Stimulated activated CD8-positive, alpha-beta memory T cell treated with anti-CD3 and anti-CD28 coated beads, Interleukin-15, amount 100 ng/mL, for 4 hours (primary cell): Measurements from ENCODE around the gene FLNB.

ENCODE experiments used
- DNase-seq, 2 donors: peaks; one replicate each; pipeline ENCODE4 v3.0.0-alpha.2; 2020; ENCODE audit warnings: low read depth in 2 of 2

Gene FLNB

DNA sequence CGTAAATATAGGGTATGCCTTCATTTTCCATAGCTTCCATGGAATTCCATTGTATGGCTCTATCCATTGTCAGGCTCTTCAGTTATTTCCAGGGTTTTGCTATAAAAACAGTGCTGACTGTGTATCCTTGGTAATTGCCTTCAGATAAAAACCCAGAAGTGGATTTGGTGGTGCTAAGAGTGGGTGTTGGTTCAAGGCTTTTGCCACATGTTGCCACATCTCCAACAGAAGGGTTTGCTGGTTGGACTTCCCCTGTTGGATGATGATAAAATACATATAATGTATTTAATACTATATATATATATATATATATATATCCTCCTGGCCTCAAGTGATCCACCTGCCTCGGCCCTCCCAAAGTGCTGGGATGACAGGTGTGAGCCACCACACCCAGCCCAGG, 97.8 kb downstream of the FLNB start:
- DNase-seq, result no peak

DNA sequence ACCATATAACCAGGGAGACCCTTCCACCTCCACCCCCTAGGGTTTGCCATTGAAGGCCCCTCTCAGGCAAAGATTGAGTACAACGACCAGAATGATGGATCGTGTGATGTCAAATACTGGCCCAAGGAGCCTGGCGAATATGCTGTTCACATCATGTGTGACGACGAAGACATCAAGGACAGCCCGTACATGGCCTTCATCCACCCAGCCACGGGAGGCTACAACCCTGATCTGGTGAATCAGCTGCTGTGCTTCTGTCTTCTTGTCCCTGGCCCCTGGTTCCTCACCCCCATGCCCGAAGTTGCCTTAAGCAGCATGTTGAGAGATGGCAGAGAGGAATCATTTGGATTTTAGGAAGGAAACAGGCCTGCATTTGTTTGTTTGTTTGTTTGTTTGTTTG, 98.4 kb downstream of the FLNB start:
- DNase-seq, result no peak

DNA sequence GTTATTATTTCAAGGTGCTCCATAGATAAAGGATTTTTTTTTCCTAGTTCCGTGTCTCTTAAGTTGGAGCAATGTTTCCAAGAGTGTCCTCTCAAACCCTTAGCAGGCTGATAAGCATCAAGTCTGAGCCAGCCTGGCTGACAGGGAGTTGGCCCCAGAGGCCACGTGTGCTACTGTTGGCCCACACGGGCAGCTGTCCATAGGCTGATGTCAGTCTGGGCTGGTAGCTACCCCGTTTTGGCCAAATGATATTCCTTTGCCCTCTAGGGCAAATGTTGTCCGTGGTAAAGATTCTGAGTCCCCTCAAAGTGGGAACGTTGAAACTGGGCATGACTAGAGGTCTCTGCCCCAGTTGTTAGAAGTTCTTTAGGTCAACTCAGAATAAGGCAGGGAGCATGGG, 99.4 kb downstream of the FLNB start:
- no peak for DNase-seq

- DNase-seq, result no peak
Measured at GRCh38 chr3:58109752-58110151, 101.5 kb downstream of the FLNB start.

- no peak for DNase-seq
Measured at GRCh38 chr3:58111513-58112184, 103.4 kb downstream of the FLNB start.

DNA sequence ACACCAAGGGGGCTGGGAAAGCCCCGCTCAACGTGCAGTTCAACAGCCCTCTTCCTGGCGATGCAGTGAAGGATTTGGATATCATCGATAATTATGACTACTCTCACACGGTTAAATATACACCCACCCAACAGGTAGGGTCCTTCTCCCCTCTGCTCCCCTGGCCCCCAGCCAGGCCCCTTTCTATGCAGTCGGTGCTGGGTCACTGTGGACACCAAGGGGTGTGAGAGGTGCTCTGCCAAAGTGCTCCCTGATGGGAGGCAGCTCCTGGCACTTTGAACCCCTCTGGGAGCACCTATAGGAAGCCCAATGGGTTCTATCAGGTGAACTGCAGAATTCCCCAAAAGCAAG, 103.9 kb downstream of the FLNB start:
- DNase-seq, result no peak

DNA sequence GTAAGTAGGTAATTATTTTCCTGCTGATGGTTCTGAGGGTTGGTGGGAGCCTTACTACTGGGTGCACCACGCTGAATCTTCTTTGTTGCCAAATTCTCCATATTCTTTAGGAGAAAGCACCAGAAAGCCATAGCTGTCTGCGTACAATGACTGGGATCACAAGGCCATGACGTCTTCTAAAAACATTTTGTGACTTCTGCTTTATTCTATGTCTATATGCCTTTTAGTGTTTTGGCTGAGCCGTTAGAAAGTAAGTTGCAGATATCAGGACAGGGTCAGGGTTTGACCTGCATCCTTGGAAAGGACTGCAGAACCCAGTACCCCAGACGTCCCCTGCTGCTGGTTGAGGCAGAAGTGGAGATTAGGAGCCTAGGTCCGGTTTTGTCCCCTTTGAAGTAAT, 107.0 kb downstream of the FLNB start:
- DNase-seq, result no peak

- DNase-seq, result peak; percentile 23 to 47
Measured at GRCh38 chr3:58116161-58116955, 108.1 kb downstream of the FLNB start.

DNA sequence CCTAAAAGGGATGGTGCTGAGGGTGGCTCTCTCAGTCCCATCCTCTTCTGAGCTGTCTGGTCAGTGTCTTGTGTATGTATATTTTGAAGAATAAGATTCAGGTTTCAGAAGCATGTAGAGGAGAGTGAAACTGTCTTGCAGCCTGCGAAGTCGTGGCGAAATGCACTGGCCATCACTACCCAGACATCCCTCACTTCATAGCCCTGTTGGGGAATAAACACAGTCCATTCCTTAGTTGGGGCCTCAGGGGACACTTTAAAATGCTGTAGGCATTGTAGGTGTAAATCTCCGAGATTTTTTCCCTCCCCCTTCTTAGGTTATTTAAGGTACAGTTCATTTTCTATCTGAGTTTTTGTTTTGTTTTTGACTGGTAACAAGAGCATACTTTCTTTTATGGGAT, 108.8 kb downstream of the FLNB start:
- no peak for DNase-seq

- DNase-seq, result no peak
Measured at GRCh38 chr3:58117561-58118181, 109.4 kb downstream of the FLNB start.

DNA sequence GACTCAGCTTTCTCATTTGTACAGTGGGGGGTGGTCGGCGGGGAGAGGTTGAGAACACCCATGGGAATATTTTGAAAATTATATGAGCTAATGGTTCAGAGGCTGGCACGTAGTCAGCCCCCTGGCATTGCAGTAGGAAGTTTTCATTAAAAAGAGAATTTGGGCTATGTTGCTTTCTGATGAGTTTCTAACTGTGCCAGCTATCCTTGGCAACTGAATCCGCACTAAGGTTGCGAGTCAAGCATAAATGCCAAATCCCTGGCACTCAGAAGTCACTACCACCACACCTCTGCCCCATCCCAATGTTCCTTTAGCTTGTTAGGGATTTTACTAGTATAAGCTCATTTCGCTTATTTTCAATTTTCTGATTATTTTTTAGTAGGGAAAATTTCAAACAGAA, 111.0 kb downstream of the FLNB start:
- DNase-seq, result no peak

- DNase-seq, result no peak
Measured at GRCh38 chr3:58120075-58120812, 112.0 kb downstream of the FLNB start.

- DNase-seq, result no peak
Measured at GRCh38 chr3:58121183-58121582, 113.0 kb downstream of the FLNB start.

DNA sequence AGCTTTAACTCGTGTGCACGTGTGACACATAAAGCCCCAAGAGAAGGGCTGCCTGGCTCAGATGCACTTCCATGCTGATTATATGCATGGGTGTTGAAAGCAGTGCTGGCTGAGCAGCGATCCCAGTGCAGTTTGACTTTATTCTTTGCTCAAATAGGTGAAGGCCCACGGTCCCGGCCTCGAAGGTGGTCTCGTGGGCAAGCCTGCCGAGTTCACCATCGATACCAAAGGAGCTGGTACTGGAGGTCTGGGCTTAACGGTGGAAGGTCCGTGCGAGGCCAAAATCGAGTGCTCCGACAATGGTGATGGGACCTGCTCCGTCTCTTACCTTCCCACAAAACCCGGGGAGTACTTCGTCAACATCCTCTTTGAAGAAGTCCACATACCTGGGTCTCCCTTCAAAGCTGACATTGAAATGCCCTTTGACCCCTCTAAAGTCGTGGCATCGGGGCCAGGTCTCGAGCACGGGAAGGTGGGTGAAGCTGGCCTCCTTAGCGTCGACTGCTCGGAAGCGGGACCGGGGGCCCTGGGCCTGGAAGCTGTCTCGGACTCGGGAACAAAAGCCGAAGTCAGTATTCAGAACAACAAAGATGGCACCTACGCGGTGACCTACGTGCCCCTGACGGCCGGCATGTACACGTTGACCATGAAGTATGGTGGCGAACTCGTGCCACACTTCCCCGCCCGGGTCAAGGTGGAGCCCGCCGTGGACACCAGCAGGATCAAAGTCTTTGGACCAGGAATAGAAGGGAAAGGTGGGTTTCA, 114.9 kb downstream of the FLNB start:
- DNase-seq, result no peak

DNA sequence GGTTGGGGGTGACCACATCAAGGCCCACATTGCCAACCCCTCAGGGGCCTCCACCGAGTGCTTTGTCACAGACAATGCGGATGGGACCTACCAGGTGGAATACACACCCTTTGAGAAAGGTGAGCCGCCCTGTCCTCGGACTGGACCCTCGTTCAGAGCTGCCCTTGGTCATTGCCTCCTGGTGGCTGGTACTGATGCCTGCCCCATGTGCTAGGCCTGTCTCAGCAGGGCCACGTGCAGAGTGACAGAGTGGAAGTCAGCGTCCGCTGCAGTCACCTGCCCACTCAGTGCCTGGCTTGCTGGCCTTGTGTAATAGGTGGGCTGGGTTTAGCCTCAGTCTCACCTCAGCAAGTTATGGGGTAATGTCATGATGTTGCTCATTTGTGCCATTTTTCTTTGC, 116.2 kb downstream of the FLNB start:
- no peak for DNase-seq

GRCh38 chr3:58129041-58129770, 121.0 kb downstream of the FLNB start:
- DNase-seq, result no peak

GRCh38 chr3:58130591-58130990, 122.4 kb downstream of the FLNB start:
- DNase-seq, result no peak

DNA sequence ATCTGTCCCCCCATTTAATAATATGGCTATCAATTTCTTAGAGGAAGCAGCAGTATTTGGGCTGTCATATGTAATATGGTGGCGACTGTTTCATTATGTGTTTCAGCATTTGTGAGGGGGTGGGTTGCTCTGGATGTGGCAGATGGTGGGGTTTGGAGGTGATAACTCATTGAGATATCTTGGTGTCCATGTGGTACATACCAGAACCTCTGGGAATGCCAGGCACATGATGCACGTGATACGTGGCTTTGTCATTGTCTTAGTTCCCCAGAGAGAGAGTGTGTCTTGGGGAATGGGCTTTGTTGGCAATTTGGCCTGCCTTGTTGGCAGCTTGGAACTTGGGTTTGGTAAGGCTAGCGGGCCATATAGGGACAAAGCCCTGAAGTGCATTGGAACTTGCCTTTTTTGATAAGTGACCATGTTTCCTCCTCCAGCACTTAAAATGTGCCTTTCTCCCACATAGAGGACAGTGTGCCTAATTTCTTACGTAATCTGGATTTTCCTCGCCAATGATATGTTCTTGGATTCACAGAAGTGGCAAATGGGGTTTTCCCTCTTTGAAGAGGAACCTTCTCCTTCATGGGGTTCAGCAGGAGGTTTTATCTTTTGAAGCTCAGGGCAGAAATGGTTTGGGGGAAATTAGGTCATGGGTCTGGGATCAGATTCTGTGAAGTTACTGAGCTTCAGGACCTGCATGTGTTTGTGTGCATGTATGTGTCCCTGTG, 123.0 kb downstream of the FLNB start:
- no peak for DNase-seq

- DNase-seq, result no peak
Measured at GRCh38 chr3:58132850-58133249, 124.6 kb downstream of the FLNB start.

DNA sequence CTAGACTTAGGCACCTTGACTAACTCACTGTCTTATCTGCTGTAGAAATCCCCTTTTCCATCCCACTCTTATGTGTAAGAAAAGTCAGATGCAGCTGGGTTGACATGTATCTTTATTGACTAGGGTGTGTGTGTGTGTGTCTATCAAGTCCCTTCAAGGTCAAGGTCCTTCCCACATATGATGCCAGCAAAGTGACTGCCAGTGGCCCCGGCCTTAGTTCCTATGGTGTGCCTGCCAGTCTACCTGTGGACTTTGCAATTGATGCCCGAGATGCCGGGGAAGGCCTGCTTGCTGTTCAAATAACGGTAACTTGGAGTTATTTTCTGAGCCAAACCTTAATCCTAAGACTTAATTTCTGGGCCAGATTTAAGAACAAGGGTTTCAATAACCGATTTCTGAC, 126.2 kb downstream of the FLNB start:
- no peak for DNase-seq
